DMS153 (cell line): ENCODE data around the gene TMOD3.
"Not testable (repeated sequence)": the region's sequence is repeated elsewhere in the genome, so short reads cannot be mapped to it uniquely, and the experiment has no call there.

Experiments used
- DNase-seq: peaks from one replicate; lab custom pipeline; 2025; lab: John Stamatoyannopoulos, UW

The TMOD3 gene

GRCh38 chr15:51864408-51865056, 35.1 kb downstream of the TMOD3 start:
- DNase-seq, result no peak

GRCh38 chr15:51865317-51865716, 35.9 kb downstream of the TMOD3 start:
- DNase-seq, result no peak

- no peak for DNase-seq
Observed at GRCh38 chr15:51866161-51866560, 36.7 kb downstream of the TMOD3 start.

- DNase-seq, result no peak
Observed at GRCh38 chr15:51866751-51867150, 37.3 kb downstream of the TMOD3 start.

- DNase-seq, result no peak
Observed at GRCh38 chr15:51869060-51869421, 39.6 kb downstream of the TMOD3 start.

- DNase-seq, result no peak
Observed at GRCh38 chr15:51870774-51871173, 41.3 kb downstream of the TMOD3 start.

- no peak for DNase-seq
Observed at GRCh38 chr15:51874751-51875644, 45.5 kb downstream of the TMOD3 start.

- no peak for DNase-seq
Observed at GRCh38 chr15:51876169-51876568, 46.7 kb downstream of the TMOD3 start.

GRCh38 chr15:51878446-51879386, 49.3 kb downstream of the TMOD3 start:
- DNase-seq, result no peak

GRCh38 chr15:51879555-51879954, 50.1 kb downstream of the TMOD3 start:
- DNase-seq, result no peak

- DNase-seq, result no peak
Observed at GRCh38 chr15:51883271-51883837, 53.9 kb downstream of the TMOD3 start.

GRCh38 chr15:51884041-51884440, 54.6 kb downstream of the TMOD3 start:
- DNase-seq, result no peak

- no peak for DNase-seq
Observed at GRCh38 chr15:51884517-51885236, 55.2 kb downstream of the TMOD3 start.

GRCh38 chr15:51885758-51886157, 56.3 kb downstream of the TMOD3 start:
- not testable (repeated sequence) for DNase-seq

- DNase-seq, result no peak
Observed at GRCh38 chr15:51887887-51888592, 58.6 kb downstream of the TMOD3 start.

- DNase-seq, result no peak
Observed at GRCh38 chr15:51888593-51889195, 59.2 kb downstream of the TMOD3 start.

GRCh38 chr15:51889486-51889885, 60.0 kb downstream of the TMOD3 start:
- no peak for DNase-seq

GRCh38 chr15:51904421-51904820, 75.0 kb downstream of the TMOD3 start:
- no peak for DNase-seq

GRCh38 chr15:51904931-51905330, 75.5 kb downstream of the TMOD3 start:
- no peak for DNase-seq
